ENCODE data around the gene TMEM62.

- TF ChIP-seq, protein P1, sequence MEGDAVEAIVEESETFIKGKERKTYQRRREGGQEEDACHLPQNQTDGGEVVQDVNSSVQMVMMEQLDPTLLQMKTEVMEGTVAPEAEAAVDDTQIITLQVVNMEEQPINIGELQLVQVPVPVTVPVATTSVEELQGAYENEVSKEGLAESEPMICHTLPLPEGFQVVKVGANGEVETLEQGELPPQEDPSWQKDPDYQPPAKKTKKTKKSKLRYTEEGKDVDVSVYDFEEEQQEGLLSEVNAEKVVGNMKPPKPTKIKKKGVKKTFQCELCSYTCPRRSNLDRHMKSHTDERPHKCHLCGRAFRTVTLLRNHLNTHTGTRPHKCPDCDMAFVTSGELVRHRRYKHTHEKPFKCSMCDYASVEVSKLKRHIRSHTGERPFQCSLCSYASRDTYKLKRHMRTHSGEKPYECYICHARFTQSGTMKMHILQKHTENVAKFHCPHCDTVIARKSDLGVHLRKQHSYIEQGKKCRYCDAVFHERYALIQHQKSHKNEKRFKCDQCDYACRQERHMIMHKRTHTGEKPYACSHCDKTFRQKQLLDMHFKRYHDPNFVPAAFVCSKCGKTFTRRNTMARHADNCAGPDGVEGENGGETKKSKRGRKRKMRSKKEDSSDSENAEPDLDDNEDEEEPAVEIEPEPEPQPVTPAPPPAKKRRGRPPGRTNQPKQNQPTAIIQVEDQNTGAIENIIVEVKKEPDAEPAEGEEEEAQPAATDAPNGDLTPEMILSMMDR (IDR thresholded peaks at IDR 0.05; ENCODE audit: insufficient read depth, low read length) = no peak
- TF ChIP-seq POLR2AphosphoS5 (IDR thresholded peaks at IDR 0.05; ENCODE audit: low read depth) (no peak), REST (IDR thresholded peaks at IDR 0.05; ENCODE audit: insufficient replicate concordance, low read depth) (no peak), GABPA (IDR thresholded peaks at IDR 0.05; ENCODE audit: low read depth) (no peak)
Measured at GRCh38 chr15:43168192-43169107, 35.1 kb downstream of the TMEM62 start.
